H1 (cell line): Measurements from ENCODE around the gene AK2. TPM values are rescaled to one million over a fixed set of nuclear protein-coding genes. Genes with fewer than 3 reads are reported as not detected.

Experiments
- CTCF ChIA-PET: fragments of 300-600 bp; sonication (Branson Sonifier 250); formaldehyde crosslinking; loops from one replicate; lab custom pipeline; 2021; ENCODE audit not compliant: partially characterized antibody; lab: Charles Lee
- POLR2A ChIA-PET: fragments of 300-600 bp; sonication (Branson Sonifier 250); formaldehyde crosslinking; loops from one replicate; lab custom pipeline; 2021; ENCODE audit warnings: inconsistent platforms; ENCODE audit not compliant: partially characterized antibody; lab: Charles Lee
- DNase-seq, 2 experiments: peaks; one replicate each; pipeline versions ENCODE4 v3.0.0 to v3.0.0-alpha.2; 2010 to 2022; ENCODE audit warnings: low spot score in 2 of 2, low read depth in 1 of 2, mixed read lengths in 1 of 2
- FAIRE-seq: peaks from 2 replicates; lab custom pipeline; 2011; peaks lifted over from hg19 to GRCh38; lab: Jason Lieb, UNC
- H2AFZ ChIP-seq: 2 replicates; pipeline ENCODE4 v1.8.1; 2012; ENCODE audit warnings: low read length, inconsistent platforms
- H2AK5ac ChIP-seq: 2 replicates; pipeline ENCODE4 v1.6.1; 2013; ENCODE audit warnings: low read depth, low read length
- H2BK120ac ChIP-seq: replicated peaks from 2 replicates; pipeline ENCODE3; 2013; ENCODE audit warnings: low read depth, low read length, inconsistent platforms
- H2BK12ac ChIP-seq: 2 replicates; pipeline ENCODE4 v1.6.1; 2013; ENCODE audit warnings: low read depth, low read length
- H2BK15ac ChIP-seq: 2 replicates; pipeline ENCODE4 v1.6.1; 2013; ENCODE audit warnings: low read length
- H2BK20ac ChIP-seq: 2 replicates; pipeline ENCODE4 v1.6.1; 2013; ENCODE audit warnings: low read length
- H2BK5ac ChIP-seq: 2 replicates; pipeline ENCODE4 v1.6.1; 2013; ENCODE audit warnings: low read depth, low read length
- H3K14ac ChIP-seq: 2 replicates; pipeline ENCODE4 v1.6.1; 2013; ENCODE audit warnings: inconsistent platforms; ENCODE audit not compliant: insufficient read length
- H3K18ac ChIP-seq: 2 replicates; pipeline ENCODE4 v1.6.1; 2013; ENCODE audit warnings: low read length; ENCODE audit errors: extremely low read depth
- H3K23ac ChIP-seq: 2 replicates; pipeline ENCODE4 v1.6.1; 2013; ENCODE audit warnings: inconsistent platforms; ENCODE audit not compliant: insufficient read length
- H3K23me2 ChIP-seq: 2 replicates; pipeline ENCODE4 v1.6.1; 2013; ENCODE audit warnings: low read depth, low read length
- H3K27ac ChIP-seq: 2 replicates; pipeline ENCODE4 v1.6.1; 2011; ENCODE audit warnings: low read depth, low read length, inconsistent platforms
- H3K27me3 ChIP-seq, 4 experiments: replicated peaks in 1 of 4; 1 replicate in 1 of 4; 2 replicates in 3 of 4; pipeline versions ENCODE4 v1.6.1 to v1.8.1; 2011 to 2013; ENCODE audit warnings: low read length in 3 of 4, mild to moderate bottlenecking in 3 of 4, inconsistent platforms in 2 of 4, mixed read lengths in 2 of 4, moderate library complexity in 1 of 4; ENCODE audit not compliant: control insufficient read depth in 3 of 4, insufficient read depth in 3 of 4; ENCODE audit errors: extremely low read depth in 1 of 4
- H3K36me3 ChIP-seq, 4 experiments: 2 replicates each; pipeline versions ENCODE4 v1.6.1 to v1.8.1; 2011 to 2013; ENCODE audit warnings: mild to moderate bottlenecking in 4 of 4, low read length in 3 of 4, moderate library complexity in 2 of 4, control low read depth in 1 of 4, inconsistent platforms in 1 of 4; ENCODE audit not compliant: insufficient read depth in 4 of 4, control insufficient read depth in 2 of 4
- H3K4ac ChIP-seq: replicated peaks from 2 replicates; pipeline ENCODE3; 2013; ENCODE audit warnings: low read length, low read depth, mixed read lengths, inconsistent platforms; ENCODE audit not compliant: insufficient read length
- H3K4me1 ChIP-seq, 4 experiments: replicated peaks in 1 of 4; 1 replicate in 1 of 4; 2 replicates in 3 of 4; pipeline versions ENCODE4 v1.6.1 to v1.8.1; 2011 to 2013; ENCODE audit warnings: low read length in 3 of 4, inconsistent platforms in 2 of 4, mixed read lengths in 1 of 4; ENCODE audit not compliant: insufficient read depth in 4 of 4, control insufficient read depth in 3 of 4
- H3K4me2 ChIP-seq, 2 experiments: 2 replicates each; pipeline versions ENCODE4 v1.6.1 to v1.8.1; 2011 to 2013; ENCODE audit warnings: low read depth in 2 of 2, low read length in 2 of 2, control low read depth in 1 of 2, inconsistent platforms in 1 of 2, mild to moderate bottlenecking in 1 of 2; ENCODE audit not compliant: insufficient read depth in 1 of 2
- H3K4me3 ChIP-seq, 4 experiments: fragments of 200-600, 300-600 bp in 1 of 4; sonication (generic), shearing (Covaris generic), sonication (Bioruptor Twin) in 1 of 4; 2 replicates each; pipeline versions ENCODE4 v1.5.1 to v1.8.1; 2011 to 2016; ENCODE audit warnings: low read length in 4 of 4, low read depth in 3 of 4, control low read depth in 2 of 4, inconsistent platforms in 2 of 4, mild to moderate bottlenecking in 2 of 4, mixed read lengths in 1 of 4, moderate library complexity in 1 of 4; ENCODE audit not compliant: insufficient read depth in 2 of 4; ENCODE audit errors: extremely low read depth in 1 of 4
- H3K56ac ChIP-seq: replicated peaks from 2 replicates; pipeline ENCODE3; 2013; ENCODE audit warnings: low read depth, mild to moderate bottlenecking, mixed read lengths, low read length, inconsistent platforms; ENCODE audit not compliant: insufficient read length
- H3K79me1 ChIP-seq: 2 replicates; pipeline ENCODE4 v1.6.1; 2013; ENCODE audit warnings: low read depth, low read length, control low read depth
- H3K79me2 ChIP-seq, 2 experiments: 2 replicates each; pipeline versions ENCODE4 v1.6.1 to v1.8.1; 2012 to 2013; ENCODE audit warnings: low read length in 2 of 2, mild to moderate bottlenecking in 2 of 2, inconsistent platforms in 1 of 2; ENCODE audit not compliant: insufficient read depth in 2 of 2, control insufficient read depth in 1 of 2
- H3K9ac ChIP-seq, 4 experiments: replicated peaks in 1 of 4; 1 replicate in 1 of 4; 2 replicates in 3 of 4; pipeline versions ENCODE4 v1.6.1 to v1.8.1; 2011 to 2013; ENCODE audit warnings: low read depth in 3 of 4, low read length in 3 of 4, control low read depth in 2 of 4, mild to moderate bottlenecking in 2 of 4, moderate library complexity in 2 of 4, inconsistent platforms in 1 of 4; ENCODE audit errors: extremely low read depth in 1 of 4
- H3K9me3 ChIP-seq, 2 experiments: 2 replicates each; pipeline versions ENCODE4 v1.6.1 to v1.8.1; 2012 to 2013; ENCODE audit warnings: mild to moderate bottlenecking in 2 of 2, moderate library complexity in 2 of 2, control low read depth in 1 of 2, inconsistent platforms in 1 of 2, low read depth in 1 of 2, low read length in 1 of 2, mixed read lengths in 1 of 2; ENCODE audit not compliant: insufficient read depth in 2 of 2
- H4K20me1 ChIP-seq, 2 experiments: replicated peaks in 1 of 2; 2 replicates each; pipeline versions ENCODE3 to v1.8.1; 2011 to 2013; ENCODE audit warnings: inconsistent platforms in 2 of 2, low read length in 2 of 2, mild to moderate bottlenecking in 1 of 2; ENCODE audit not compliant: insufficient read depth in 2 of 2, control insufficient read depth in 1 of 2
- H4K5ac ChIP-seq: 2 replicates; pipeline ENCODE4 v1.6.1; 2013; ENCODE audit warnings: low read length, low read depth, mixed read lengths, inconsistent platforms; ENCODE audit not compliant: insufficient read length
- H4K8ac ChIP-seq: 2 replicates; pipeline ENCODE4 v1.8.0; 2013; ENCODE audit warnings: mild to moderate bottlenecking, moderate library complexity, low read length, inconsistent platforms; ENCODE audit not compliant: insufficient read depth; ENCODE audit errors: extremely low read depth
- H4K91ac ChIP-seq: replicated peaks from 2 replicates; pipeline ENCODE3; 2013; ENCODE audit warnings: low read length, mixed read lengths, inconsistent platforms; ENCODE audit not compliant: insufficient read length
- EP300 ChIP-seq, 2 experiments: IDR thresholded peaks; 1 replicate in 1 of 2; 2 replicates in 1 of 2; pipeline ENCODE4 v1.6.1; 2011 to 2012; ENCODE audit warnings: low read depth in 2 of 2, low read length in 2 of 2, mild to moderate bottlenecking in 2 of 2, borderline replicate concordance in 1 of 2, inconsistent platforms in 1 of 2, moderate library complexity in 1 of 2
- KDM5A ChIP-seq: fragments of 200-600 bp; IDR thresholded peaks from 2 replicates; pipeline ENCODE4 v1.7.1; 2012; ENCODE audit warnings: mild to moderate bottlenecking, low read length, inconsistent platforms, mixed read lengths
- PHF8 ChIP-seq: fragments of 200-600 bp; sonication (generic); conservative IDR thresholded peaks from 2 replicates; pipeline ENCODE4 v1.7.1; 2012; ENCODE audit warnings: low read depth, mild to moderate bottlenecking, inconsistent platforms, low read length, moderate library complexity
- RBBP5 ChIP-seq: IDR thresholded peaks from 2 replicates; pipeline ENCODE4 v1.7.1; 2012; ENCODE audit warnings: low read depth, mild to moderate bottlenecking, inconsistent platforms, low read length, moderate library complexity, borderline replicate concordance
- RXRA ChIP-seq: IDR thresholded peaks from 2 replicates; pipeline ENCODE4 v1.6.1; 2011; ENCODE audit warnings: low read depth, mild to moderate bottlenecking, low read length, moderate library complexity; ENCODE audit not compliant: insufficient read depth
- SRF ChIP-seq: IDR thresholded peaks from 2 replicates; pipeline ENCODE4 v1.6.1; 2011; ENCODE audit warnings: mild to moderate bottlenecking, low read depth, low read length, moderate library complexity
- TAF1 ChIP-seq: IDR thresholded peaks from 2 replicates; pipeline ENCODE4 v1.6.1; 2011; ENCODE audit warnings: mild to moderate bottlenecking, low read depth, low read length
- ZNF274 ChIP-seq: IDR thresholded peaks from 2 replicates; pipeline ENCODE4 v1.7.0; 2012; ENCODE audit warnings: low read length, borderline replicate concordance; ENCODE audit errors: extremely low read depth
- WGBS, 2 experiments: shearing (Covaris generic) in 1 of 2; methylation state at CpG; one replicate each; pipeline versions ENCODE4 v1.1.6 to v1.1.7; 2013 to 2015; ENCODE audit warnings: low lambda C conversion rate in 2 of 2, mixed read lengths in 2 of 2, inconsistent platforms in 1 of 2, low coverage in 1 of 2, missing lambda C conversion rate in 1 of 2; ENCODE audit not compliant: insufficient replicate concordance in 2 of 2, insufficient coverage in 1 of 2, insufficient read length in 1 of 2; ENCODE audit errors: extremely low coverage in 1 of 2, missing lambda C conversion rate in 1 of 2; 5-methylcytosine and 5-hydroxymethylcytosine counted together
- polyA plus RNA-seq, 7 experiments: library from polyadenylated mRNA; depleted of rRNA in 3 of 7; stranded (reverse) in 5 of 7; unstranded in 2 of 7; fragments of >200 nt in 5 of 7; fragments of 200-250 nt in 2 of 7; gene quantifications; 1 replicate in 5 of 7; 2 replicates in 1 of 7; 4 replicates in 1 of 7; pipeline versions ENCODE4 v1.2.1 to v1.2.3, GENCODE V29; 2011 to 2013; ENCODE audit warnings: missing spikeins in 2 of 7, mixed read lengths in 2 of 7
- total RNA-seq: library from RNA; stranded (reverse); fragmentation: NEBNext Ultra II Directional; extraction: Animal tissue kit (Norgen Biotek cat#: 25700); gene quantifications from 2 replicates; pipeline ENCODE4 v1.2.1, GENCODE V29; 2021
- TF ChIP-seq, protein P1 (sequence below): IDR thresholded peaks from 2 replicates; pipeline ENCODE4 v1.6.1; 2011; ENCODE audit warnings: low read length, improper control_type of control experiment

AK2 gene
- total and polyA plus RNA-seq, 2 of the 8 experiments (the other 6 are each of a cell fraction or from before 2014, with no cell fraction given), result 92.3 to 137 TPM

DNA sequence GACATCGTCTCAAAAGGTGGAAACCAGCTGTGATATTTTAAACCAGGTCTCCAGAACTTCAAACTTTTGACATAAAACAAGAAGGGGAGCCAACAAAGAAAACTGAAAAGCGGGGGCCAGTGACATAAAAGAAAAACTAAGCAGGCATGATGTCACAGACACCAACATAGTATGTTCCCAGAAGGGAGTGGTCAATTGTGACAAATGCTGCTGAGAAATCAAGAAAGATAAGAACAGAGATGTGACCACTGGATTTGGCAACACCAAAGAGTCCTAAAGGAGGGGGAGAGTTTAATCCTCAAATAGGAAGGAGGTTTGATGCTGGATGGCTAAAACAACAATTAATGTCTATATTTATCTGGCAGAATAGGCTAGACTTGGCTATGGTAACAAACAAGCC is 69.8 kb downstream of the AK2 start:
- no peak overlapping the region for H3K4ac ChIP-seq
- H2BK120ac ChIP-seq, result no peak overlapping the region
- FAIRE-seq (no peak), DNase-seq (no peak)
- no peak overlapping the region for H2AFZ ChIP-seq
- H2BK12ac ChIP-seq, result no peak overlapping the region
- no peak overlapping the region for H3K9ac ChIP-seq
- TF ChIP-seq ZNF274 (no peak), RBBP5 (no peak), TAF1 (no peak), PHF8 (no peak), KDM5A (no peak), RXRA (no peak), EP300 (IDR thresholded peaks at IDR 0.05; ENCODE audit: borderline replicate concordance in 1 of 2, low read depth in 2 of 2, low read length in 2 of 2) (no peak), SRF (no peak)
- TF ChIP-seq, protein P1, sequence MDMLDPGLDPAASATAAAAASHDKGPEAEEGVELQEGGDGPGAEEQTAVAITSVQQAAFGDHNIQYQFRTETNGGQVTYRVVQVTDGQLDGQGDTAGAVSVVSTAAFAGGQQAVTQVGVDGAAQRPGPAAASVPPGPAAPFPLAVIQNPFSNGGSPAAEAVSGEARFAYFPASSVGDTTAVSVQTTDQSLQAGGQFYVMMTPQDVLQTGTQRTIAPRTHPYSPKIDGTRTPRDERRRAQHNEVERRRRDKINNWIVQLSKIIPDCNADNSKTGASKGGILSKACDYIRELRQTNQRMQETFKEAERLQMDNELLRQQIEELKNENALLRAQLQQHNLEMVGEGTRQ, result no peak
- CTCF ChIA-PET, result interaction anchor here (1.5 to 2.5 kb wide), 2 partner anchors 33 to 89 kb away, joined by 5 to 9 read pairs; no protein-coding TSS in a partner anchor
- H2AK5ac ChIP-seq, result no peak overlapping the region
- no peak overlapping the region for H4K8ac ChIP-seq
- no peak overlapping the region for H2BK20ac ChIP-seq
- H3K18ac ChIP-seq, result no peak overlapping the region
- peaks cover 8 to 20% (median 14%) of the 10 kb centered on the region in 4 experiments for H3K27me3 ChIP-seq
- no peak overlapping the region for H3K4me2 ChIP-seq
- no peak overlapping the region for H2BK15ac ChIP-seq
- H4K91ac ChIP-seq, result no peak overlapping the region
- H4K20me1 ChIP-seq, result peaks cover 3 to 13% of the 10 kb centered on the region in 2 experiments
- POLR2A ChIA-PET, result no interaction called here
- H3K4me3 ChIP-seq, result no peak overlapping the region
- H2BK5ac ChIP-seq, result no peak overlapping the region
- H4K5ac ChIP-seq, result no peak overlapping the region
- peaks cover 2% of the 10 kb centered on the region; the same call in 1 of the 2 replicates for H3K23me2 ChIP-seq
- no peak overlapping the region for H3K56ac ChIP-seq
- H3K4me1 ChIP-seq, result peaks cover 0 to 5% (median 1%) of the 10 kb centered on the region in 4 experiments; a peak in 3 of 7 replicates
- WGBS, 2 experiments, result 77% methylated on average over 2 of the region's 2 CpGs; no CpG with 5 or more reads in 1 of the 2 experiments
- H3K79me2 ChIP-seq, result peaks cover 0 to 13% of the 10 kb centered on the region in 2 experiments; a peak in 2 of 4 replicates
- no peaks in the 10 kb centered on the region for H3K36me3 ChIP-seq
- H3K27ac ChIP-seq, result no peak overlapping the region
- H3K9me3 ChIP-seq, result no peaks in the 10 kb centered on the region
- no peak overlapping the region for H3K14ac ChIP-seq
- H3K79me1 ChIP-seq, result no peaks in the 10 kb centered on the region
- H3K23ac ChIP-seq, result no peak overlapping the region
